Cerebellar cortex (tissue), 1 donor: ENCODE measurements around the gene CAMSAP2.

Experiments used
- DNase-seq: peaks from one replicate; pipeline ENCODE4 v3.0.0-alpha.2; 2015; ENCODE audit warnings: low spot score

The CAMSAP2 gene

DNA sequence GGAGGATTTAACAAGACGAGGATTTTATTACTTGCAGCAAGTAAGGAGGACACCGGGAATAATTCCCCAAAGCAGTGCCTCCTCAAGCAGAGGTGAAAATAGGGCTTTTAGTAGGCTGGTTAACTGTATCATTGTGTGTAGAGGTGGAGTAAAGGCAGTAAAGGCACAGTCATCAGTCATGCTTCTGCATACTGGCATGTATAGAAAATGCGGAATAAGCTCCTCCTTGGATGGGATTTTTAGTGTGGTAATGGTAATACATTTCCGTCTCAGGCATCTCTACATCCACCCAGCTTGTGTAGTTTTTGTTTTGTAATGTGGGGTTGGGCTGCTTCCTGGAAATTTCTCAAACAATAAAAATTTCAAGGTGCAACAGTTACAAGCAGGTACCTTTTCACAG, 106.7 kb downstream of the CAMSAP2 start:
- DNase-seq, result no peak

DNA sequence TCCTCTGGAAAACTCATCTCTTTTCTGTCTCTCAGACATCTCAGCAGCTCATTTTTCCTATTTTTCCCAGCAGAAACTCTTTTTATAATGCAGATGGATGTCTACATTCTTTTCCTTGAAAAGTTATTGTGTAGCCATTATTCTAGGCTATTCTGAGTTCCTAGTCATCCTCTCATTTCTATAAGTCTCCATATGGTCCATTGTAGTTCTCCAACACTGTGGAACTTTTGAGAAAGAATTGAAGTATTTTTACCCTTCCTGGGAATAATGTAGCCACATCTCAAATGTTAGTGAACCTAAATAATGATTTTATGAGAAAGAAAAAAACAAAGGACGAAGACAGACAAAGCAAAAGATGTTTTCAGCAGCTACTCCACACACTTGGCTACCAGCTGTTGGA, 107.7 kb downstream of the CAMSAP2 start:
- DNase-seq, result no peak

DNA sequence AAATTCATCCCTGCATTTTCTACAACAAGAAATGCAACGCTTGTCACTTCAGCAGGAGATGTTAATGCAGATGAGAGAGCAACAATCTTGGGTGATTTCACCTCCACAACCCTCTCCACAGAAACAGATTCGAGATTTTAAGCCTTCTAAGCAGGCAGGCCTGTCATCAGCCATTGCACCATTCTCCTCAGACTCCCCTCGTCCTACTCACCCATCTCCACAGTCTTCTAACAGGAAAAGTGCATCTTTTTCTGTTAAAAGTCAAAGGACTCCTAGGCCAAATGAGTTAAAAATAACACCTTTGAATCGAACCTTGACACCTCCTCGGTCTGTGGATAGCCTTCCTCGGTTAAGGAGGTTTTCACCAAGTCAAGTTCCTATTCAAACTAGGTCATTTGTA, 110.7 kb downstream of the CAMSAP2 start:
- DNase-seq, result no peak

DNA sequence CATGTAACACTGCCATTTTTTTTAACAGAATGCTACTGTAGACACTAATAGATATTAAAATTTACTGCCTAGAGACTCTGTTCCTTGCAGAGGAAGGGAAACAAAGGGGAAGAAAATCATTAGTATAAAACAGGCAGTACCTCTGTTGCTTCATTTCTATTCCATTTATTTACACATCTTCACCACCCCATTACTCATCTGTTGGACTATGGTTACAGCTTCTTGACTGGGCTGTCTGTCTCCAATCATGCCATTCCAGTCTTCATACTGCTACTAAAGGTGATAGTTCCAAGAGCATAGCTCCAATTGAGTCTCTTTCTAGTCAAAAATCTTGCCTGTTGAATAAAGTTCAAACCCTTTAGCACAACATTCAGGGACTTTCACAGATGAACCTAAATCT, 111.9 kb downstream of the CAMSAP2 start:
- no peak for DNase-seq

DNA sequence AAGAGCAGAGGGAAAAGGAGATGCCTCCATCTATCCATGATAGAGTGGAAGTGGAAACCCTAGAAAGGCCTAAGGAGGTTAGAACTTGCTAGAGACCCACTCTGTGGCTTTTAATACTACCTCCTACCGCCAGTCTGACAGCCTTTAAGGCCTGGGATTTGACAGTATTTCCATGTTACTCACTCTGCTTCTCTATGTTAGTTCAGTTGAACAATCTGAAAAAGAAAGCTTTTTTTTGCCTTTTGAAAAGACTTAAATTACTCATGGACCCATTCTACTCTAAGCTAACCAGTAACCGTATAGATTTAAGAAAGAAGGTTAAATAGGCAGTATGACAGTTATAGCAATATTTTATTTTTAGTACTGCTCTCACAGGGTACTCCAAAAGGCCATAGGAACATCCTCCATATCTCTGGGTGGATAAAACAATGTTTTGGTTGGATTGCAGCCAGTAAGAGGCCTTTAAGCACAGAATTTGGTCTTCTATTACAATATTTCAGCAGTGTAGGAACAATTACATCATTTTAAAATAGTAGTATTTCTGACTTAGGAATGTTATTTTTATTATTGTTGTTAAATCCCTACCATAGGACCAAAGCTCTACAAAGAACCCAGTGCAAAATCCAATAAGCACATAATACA, 118.1 kb downstream of the CAMSAP2 start:
- no peak for DNase-seq

DNA sequence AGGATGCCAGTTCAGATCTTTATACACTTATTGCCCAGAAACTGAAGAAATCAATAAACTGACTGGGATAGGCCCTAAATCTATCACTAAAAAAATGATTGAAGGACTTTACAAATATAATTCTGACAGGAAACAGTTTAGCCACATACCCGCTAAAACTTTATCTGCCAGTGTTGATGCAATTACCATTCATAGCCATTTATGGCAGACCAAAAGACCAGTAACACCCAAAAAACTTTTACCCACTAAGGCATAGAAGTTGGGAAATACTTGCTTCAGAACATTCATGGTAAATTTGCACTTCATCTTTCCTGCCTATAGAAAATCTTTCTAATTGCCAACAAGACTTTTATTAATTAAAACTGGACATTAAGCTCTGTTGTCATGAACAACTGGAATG, 119.1 kb downstream of the CAMSAP2 start:
- no peak for DNase-seq

DNA sequence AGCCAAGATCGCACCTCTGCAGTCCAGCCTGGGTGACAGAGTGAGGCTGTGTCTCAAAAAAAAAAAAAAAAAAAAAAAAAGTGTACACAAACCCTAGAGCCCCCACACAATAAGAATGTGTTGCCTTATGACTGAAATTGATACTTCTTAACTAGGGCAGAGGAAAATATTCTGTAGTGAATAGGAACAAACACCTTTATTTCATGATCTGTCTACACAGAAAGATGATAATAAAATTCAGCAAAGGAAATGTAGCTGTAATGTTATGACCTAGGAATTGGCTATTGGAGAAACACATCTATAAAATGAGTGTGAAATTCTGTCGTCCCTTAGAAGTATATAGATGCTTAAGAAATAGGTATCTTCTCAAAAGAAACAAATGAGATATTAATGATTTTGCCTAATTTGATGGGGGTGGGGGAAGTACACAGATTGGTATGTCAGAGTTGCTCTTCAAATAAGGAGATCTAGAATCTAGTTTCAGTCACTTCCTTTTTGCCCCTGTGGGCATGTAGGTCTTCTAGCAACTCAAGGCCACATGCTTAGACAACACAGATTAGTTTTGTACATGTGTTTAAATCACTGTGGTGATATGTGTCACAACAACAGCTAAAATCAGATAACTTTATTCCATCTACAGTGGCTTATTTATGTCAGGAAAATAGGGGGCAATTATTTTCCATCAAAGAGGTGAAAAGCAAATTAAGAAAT, 123.4 kb downstream of the CAMSAP2 start:
- DNase-seq, result no peak

DNA sequence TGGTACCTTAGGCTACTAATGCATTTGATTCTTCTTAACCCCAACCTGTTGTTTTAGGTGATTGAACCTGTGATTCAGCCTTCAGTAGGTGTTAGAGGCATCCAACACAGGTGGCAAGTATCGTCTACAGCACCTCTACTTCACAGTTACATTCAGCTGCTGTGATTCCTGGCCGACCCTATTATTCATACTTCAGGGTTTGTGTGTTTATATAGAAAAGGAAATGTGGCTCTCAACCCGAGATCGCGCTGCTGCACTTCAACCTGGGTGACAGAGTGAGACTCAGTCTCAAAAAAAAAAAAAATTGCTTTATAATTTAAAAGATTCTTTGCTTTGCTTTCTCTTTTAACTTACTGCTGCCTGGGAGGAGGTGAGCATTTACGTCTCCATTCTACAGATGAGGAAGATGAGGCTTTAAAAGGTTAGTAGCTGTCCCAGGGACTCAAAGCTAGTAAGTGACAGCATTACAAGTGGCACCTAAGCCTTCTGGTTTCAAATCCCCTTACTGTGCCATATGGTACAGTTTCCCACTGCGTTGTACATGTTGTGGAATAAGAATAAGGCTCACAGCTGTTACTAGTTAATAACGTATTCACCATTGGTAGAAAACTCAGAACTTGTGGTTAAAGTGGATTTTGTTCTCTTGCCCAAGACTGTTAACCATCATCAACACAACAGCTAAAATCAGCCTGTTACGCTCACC, 124.2 kb downstream of the CAMSAP2 start:
- no peak for DNase-seq

DNA sequence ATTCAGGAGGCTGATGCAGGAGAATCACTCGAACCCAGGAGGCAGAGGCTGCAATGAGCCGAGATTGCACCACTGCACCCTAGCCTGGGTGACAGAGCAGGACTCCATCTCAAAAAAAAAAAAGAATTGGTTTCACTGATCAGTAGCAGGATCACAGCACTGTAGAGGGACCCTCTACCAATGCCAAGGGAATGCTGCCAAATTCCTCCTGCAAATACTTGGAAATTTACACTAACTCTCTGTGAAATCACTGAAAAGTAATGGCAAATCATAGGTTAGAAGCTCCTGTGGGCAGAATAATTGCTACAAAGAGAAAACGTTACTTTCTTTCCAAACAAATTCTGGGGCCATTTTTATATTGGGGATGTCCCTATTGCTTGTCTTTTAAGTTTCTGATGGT, 127.4 kb downstream of the CAMSAP2 start:
- no peak for DNase-seq

DNA sequence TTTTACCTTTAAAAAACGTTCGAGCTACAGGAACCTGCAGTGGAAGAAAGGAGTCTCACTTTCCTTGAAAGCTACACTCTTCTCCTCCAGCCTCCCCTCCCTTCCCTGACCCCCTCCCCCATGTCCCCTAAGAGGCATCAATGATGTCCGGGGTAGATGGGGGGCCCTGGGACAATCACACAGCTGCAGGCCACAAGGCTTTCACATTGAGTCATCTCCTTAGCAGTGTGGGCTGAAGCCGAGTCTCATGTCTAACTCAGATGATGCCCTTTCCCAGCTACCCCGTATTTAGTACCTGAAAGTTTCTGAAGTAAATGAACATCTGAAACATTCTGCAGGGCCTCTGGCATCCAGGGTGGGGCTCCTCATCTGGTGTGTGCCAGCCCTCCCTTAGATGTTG, 127.8 kb downstream of the CAMSAP2 start:
- no peak for DNase-seq

DNA sequence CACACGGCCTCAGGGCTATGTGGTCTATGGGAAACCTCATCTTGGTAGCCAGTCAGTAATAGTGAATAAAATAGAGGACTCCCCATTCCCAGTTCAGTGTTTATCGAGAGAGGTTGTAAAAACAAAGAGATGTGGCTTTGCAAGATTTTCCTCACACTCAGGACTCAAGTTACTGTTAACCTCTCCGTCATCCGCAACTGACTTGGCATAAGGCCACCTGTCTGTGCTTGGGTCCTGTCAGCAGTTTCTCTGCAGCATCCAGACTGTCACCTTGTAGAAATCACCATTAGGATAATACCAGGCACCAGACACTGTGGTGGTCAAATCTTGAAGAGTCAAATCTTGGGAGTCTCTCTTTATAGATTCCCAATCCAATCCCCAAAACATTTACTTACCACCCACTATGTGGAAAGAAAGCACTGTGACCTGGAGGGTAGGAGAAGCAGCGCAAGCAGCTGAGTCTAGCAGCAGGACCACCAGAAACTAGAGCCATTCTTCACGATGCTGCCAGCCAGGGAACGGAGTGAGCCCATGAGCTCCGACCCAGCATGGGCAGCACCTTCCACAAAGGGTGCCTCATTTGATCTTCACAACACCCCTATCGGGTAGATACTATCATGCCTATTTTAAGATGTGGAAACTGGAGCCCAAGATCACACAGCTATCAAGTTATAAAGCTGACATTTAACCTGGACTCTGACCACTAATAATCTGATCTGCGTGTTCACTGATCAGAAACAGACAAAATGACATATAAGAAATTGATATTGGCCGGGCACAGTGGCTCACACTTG, 128.5 kb downstream of the CAMSAP2 start:
- no peak for DNase-seq

DNA sequence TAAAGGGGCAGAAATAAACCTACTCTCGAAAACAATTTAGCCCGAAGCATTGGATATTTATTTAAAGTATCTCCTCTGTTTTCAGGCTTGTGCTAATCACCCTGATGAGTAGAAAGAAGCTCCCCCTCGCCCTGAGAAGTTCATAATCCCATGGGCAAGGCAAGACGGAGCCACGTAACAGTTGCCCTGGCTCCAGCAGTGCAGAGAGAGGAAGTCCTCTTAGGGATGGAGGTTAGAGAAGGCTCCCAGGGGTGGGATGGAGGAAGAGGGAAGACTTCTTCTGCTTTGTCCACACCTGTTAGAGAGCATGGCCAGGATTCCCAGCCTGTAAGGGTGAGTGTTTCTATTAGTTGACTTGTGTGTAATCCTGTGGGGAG, 130.7 kb downstream of the CAMSAP2 start:
- DNase-seq, result no peak

DNA sequence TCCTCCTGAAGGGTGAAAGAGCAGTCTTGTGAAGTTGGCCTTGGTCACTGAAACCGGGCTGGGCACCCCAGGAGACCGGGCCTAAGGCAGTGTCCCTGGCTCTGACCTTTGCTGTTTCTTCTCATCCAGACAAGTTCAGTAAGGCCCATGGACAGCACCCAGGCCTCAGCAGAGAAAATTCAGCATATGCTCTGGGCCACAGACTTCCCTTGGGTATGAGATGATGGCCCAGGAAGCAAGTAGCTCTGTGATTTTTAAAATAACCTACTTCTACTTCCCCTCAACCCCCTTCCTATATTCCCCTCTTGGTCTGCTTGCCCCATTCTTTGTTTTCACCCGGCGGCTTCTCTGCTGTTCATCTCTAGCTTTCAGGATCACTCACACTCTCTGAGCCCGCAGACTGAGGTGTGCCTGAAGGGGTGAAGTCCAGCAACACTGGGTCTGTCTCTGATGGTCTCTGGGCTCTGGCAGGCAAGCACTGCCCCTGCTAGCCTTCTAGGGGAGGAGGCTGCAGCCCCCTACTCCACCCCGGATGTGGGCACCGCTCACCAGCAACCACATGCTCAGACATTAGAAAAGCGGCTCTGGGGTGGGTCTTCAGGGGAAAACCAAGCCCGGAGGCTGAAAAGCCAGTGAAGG, 131.2 kb downstream of the CAMSAP2 start:
- DNase-seq, result no peak

DNA sequence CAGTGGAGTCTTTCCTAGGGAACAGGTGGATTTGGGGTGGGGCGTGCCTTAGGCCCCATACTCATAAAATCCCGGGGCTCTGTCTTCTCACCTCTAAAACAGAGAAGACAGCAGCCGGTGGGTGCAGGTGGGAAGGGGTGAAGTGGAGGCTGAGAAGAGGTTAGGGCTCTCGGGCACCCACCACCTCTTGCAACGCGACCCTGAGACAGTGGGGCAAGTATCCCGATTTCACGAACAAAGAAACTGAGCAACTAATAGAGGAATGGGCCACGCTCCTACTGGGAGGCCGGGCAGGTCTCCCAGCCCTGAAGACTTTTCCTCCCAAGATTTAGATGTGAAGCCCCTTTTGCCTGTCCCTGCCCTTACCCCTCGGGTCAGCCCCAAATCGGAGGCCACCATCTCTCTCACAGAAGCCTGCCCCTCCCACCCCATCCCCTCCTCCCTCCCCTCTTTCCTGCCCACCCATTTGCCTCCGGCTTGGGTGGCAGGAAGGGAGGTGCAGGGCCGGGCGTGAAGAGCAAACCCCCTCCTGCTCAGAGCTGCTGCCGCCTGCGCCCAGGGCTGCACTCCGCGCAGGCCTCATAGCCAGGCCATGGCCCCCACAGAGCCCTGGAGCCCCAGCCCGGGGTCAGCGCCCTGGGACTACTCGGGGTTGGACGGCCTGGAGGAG, 133.9 kb downstream of the CAMSAP2 start, which contains the start of gene GPR25:
Gene GPR25, plus strand, starts transcription at position 536 of the 670 bp plus-strand sequence. Its CDS starts 57 bp downstream, at position 593.
- no peak for DNase-seq

DNA sequence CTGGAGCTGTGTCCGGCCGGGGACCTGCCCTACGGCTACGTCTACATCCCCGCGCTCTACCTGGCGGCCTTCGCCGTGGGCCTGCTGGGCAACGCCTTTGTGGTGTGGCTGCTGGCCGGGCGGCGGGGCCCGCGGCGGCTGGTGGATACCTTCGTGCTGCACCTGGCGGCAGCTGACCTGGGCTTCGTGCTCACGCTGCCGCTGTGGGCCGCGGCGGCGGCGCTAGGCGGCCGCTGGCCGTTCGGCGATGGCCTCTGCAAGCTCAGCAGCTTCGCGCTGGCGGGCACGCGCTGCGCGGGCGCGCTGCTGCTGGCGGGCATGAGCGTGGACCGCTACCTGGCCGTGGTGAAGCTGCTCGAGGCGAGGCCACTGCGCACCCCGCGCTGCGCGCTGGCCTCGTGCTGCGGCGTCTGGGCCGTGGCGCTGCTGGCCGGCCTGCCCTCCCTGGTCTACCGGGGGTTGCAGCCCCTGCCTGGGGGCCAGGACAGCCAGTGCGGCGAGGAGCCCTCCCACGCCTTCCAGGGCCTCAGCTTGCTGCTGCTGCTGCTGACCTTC, 134.5 kb downstream of the CAMSAP2 start:
- DNase-seq, result no peak

DNA sequence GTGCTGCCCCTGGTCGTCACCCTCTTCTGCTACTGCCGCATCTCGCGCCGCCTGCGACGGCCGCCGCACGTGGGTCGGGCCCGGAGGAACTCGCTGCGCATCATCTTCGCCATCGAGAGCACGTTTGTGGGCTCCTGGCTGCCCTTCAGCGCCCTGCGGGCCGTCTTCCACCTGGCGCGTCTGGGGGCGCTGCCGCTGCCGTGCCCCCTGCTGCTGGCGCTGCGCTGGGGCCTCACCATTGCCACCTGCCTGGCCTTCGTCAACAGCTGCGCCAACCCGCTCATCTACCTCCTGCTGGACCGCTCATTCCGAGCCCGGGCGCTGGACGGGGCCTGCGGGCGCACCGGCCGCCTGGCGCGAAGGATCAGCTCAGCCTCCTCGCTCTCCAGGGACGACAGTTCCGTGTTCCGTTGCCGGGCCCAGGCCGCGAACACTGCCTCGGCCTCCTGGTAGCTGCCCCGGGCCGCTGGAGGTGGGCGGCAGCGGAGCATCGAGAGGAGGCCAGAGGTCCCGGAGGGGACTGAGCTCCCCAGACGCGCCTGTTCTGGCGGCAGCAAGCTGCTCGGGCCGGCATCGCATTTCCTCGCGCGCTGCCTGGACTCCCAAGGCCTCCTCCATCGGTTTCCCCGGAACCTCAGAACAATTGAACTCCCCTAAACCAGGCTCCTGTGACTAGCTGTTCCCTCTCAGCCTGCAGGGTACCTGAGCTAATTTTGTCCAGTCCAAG, 135.1 kb downstream of the CAMSAP2 start:
- no peak for DNase-seq

DNA sequence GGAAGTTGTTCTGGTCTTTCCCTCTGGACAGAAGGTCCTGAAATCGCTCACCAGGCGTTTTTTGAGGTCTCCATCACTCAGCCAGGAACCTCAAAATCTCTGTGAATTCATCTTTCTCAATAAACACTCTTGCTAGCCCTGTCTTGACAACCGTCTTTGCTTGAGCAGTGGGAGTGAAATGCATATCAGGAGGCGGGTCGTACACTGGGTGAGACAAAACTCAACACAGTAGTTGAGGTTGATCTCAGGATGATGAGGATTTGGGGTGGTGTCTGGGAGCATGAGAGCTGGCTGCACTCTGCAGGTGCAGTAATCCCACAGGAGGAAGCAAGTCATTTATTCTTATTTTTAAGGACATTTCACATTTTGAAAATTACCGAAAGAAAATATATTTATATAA, 136.0 kb downstream of the CAMSAP2 start:
- DNase-seq, result no peak

DNA sequence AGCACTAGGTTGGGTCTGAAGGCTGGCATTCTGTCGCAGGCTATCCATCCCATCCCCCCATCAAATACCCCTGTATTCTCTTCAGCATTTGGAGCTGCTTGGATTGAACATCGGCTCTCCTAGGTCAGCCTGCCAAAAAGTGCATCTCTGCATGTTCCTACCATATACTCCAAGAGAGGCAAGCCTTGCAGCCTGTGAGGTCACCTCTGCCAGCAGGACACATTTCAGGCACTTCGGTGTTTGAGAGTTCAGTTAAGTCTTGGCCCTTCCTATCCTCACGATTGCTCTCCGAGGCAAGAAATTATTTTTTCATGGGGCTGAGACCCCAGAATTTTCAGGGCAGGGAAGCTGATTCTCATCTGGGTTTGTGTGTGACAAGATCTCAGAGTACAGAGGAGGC, 136.7 kb downstream of the CAMSAP2 start:
- no peak for DNase-seq

DNA sequence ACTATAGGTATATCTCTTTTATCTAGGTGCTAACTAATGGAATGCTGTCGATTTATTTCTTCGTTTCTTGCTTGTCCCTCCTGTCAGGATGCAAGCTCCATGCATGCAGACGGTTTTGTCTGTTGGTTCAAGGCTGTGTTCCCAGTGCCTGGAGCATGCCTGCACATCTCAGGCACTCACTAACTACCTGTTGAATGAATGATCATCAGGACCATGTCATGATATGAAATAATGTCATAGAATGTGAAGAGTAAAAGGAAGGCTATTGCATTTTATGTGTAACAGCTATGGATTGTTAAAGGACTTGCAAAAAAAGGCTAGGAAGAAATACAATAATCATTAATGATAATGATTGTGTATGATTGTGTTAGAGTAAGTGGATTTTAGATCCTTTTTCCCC, 138.3 kb downstream of the CAMSAP2 start:
- DNase-seq, result no peak

DNA sequence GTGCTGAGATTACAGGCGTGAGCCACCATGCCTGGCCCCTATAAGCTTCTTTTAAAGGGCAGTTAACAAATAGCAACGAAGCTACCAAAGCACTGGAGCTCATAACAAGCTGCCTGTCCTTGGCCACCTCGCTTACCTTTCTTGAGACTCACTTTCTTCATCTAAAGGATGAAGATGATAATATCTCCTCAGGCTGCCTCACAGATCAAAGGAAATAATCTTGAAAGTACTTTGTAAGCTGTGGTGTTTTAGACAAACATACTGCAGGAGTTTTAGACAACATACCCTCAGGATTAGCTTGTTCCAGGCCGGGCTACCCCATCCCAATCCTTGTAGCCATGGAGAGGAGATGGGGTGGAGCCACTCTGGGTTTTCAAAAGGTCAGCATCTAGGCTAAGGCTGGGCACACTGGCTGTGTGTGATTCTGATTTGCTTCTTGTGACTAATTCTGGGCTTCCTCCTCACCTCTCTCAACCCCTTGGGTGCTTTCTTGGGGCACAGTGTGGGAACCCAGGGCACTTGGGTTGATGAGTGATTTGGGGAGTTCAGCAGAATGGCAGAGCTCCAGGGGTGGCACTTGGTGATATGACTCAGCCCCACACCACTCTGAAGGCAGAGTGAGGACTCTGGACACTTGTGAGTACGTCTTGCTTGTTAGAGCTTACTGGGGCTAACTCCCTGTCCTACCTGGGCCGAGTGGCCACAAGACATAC, 139.3 kb downstream of the CAMSAP2 start:
- no peak for DNase-seq
